Cardiac fibroblast (primary cell): ENCODE data around the gene FSCN2.

Experiments
- DNase-seq, 2 donors: peaks; one replicate each; pipeline versions ENCODE4 v3.0.0 to v3.0.0-alpha.2; 2010; ENCODE audit warnings: low read depth in 2 of 2
- H3K4me3 ChIP-seq, 2 donors: replicated peaks in 1 of 2; 1 replicate in 1 of 2; 2 replicates in 1 of 2; pipeline ENCODE4 v1.5.1; 2011; ENCODE audit warnings: low read depth in 2 of 2, low read length in 2 of 2, mild to moderate bottlenecking in 2 of 2, moderate library complexity in 1 of 2
- CTCF ChIP-seq: IDR thresholded peaks from one replicate; pipeline ENCODE4 v1.5.1; 2011; ENCODE audit warnings: low read depth, mild to moderate bottlenecking, low read length, inconsistent platforms

FSCN2 gene

GRCh38 chr17:81567191-81567590 is 39.0 kb downstream of the FSCN2 start:
- no peak for TF ChIP-seq CTCF
- H3K4me3 ChIP-seq, result peak overlapping the region in 1 of 2 donors; percentile 27
- no peak for DNase-seq

GRCh38 chr17:81568416-81568815 is 40.2 kb downstream of the FSCN2 start:
- H3K4me3 ChIP-seq, result no peak overlapping the region
- TF ChIP-seq CTCF, result no peak
- no peak for DNase-seq

GRCh38 chr17:81569986-81570514 is 41.9 kb downstream of the FSCN2 start:
- no peak for DNase-seq
- H3K4me3 ChIP-seq, result no peak overlapping the region
- TF ChIP-seq CTCF, result no peak

- no peak for DNase-seq
- no peak for TF ChIP-seq CTCF
- H3K4me3 ChIP-seq, result no peak overlapping the region
Observed at GRCh38 chr17:81570964-81571363, 42.8 kb downstream of the FSCN2 start.

GRCh38 chr17:81572563-81573168 is 44.5 kb downstream of the FSCN2 start:
- H3K4me3 ChIP-seq, result no peak overlapping the region
- TF ChIP-seq CTCF, result no peak
- DNase-seq, result no peak

- DNase-seq, result no peak
- no peak for TF ChIP-seq CTCF
Observed at GRCh38 chr17:81573794-81574642, 45.8 kb downstream of the FSCN2 start.

More at GRCh38 chr17:81573794-81574642, 45.8 kb downstream of the FSCN2 start:
- H3K4me3 ChIP-seq, result no peak overlapping the region
